GM23338 (cell line): ENCODE results near the gene PDE4B. TPM values are rescaled to one million over a fixed set of nuclear protein-coding genes. Genes with fewer than 3 reads are reported as not detected.

ENCODE experiments used
- ATAC-seq: fragments of 200-7000 bp; cut with Tn5 transposase; 3 replicates; pipeline ENCODE4 v1.9.1; 2020
- DNase-seq: peaks from one replicate; pipeline ENCODE4 v3.0.0-alpha.2; 2015; ENCODE audit warnings: low spot score
- H2AFZ ChIP-seq: fragments of 200-600 bp; sonication (generic); 2 replicates; pipeline ENCODE4 v1.8.0; 2016; ENCODE audit warnings: antibody characterized with exemption, mild to moderate bottlenecking, moderate library complexity
- H3F3A ChIP-seq: fragments of 200-600 bp; sonication (generic); replicated peaks from 2 replicates; pipeline ENCODE4 v1.8.0; 2017; ENCODE audit warnings: antibody characterized with exemption, mixed run types, low read depth
- H3K27ac ChIP-seq: fragments of 200-600 bp; sonication (generic); 2 replicates; pipeline ENCODE4 v1.6.1; 2016; ENCODE audit warnings: low read depth
- H3K27me3 ChIP-seq: fragments of 200-600 bp; sonication (generic); 2 replicates; pipeline ENCODE4 v1.8.0; 2016; ENCODE audit warnings: mild to moderate bottlenecking, mixed run types, moderate library complexity; ENCODE audit not compliant: insufficient read depth
- H3K36me3 ChIP-seq: fragments of 200-600 bp; sonication (generic); 2 replicates; pipeline ENCODE4 v1.8.0; 2016; ENCODE audit warnings: mild to moderate bottlenecking; ENCODE audit not compliant: insufficient read depth
- H3K4me1 ChIP-seq: fragments of 200-600 bp; sonication (generic); 2 replicates; pipeline ENCODE4 v1.8.0; 2016; ENCODE audit warnings: mild to moderate bottlenecking, moderate library complexity; ENCODE audit not compliant: insufficient read depth
- H3K4me2 ChIP-seq: fragments of 200-600 bp; sonication (generic); 2 replicates; pipeline ENCODE4 v1.7.1; 2017; ENCODE audit warnings: mixed run types
- H3K4me3 ChIP-seq: fragments of 200-600 bp; sonication (generic); 2 replicates; pipeline ENCODE4 v1.6.1; 2016; ENCODE audit warnings: mixed run types
- H3K79me2 ChIP-seq: fragments of 200-600 bp; sonication (generic); replicated peaks from 2 replicates; pipeline ENCODE4 v1.8.0; 2017; ENCODE audit warnings: mild to moderate bottlenecking; ENCODE audit not compliant: insufficient read depth
- H3K9me2 ChIP-seq: fragments of 200-600 bp; sonication (generic); 2 replicates; pipeline ENCODE4 v1.8.0; 2017; ENCODE audit not compliant: insufficient read depth
- H4K20me1 ChIP-seq: fragments of 200-600 bp; sonication (generic); replicated peaks from 2 replicates; pipeline ENCODE4 v1.8.0; 2017; ENCODE audit warnings: mild to moderate bottlenecking; ENCODE audit not compliant: insufficient read depth
- H3K27ac Mint-ChIP-seq: 2 replicates; pipeline ENCODE4 v1.8.0; 2020; ENCODE audit warnings: inconsistent platforms, mild to moderate bottlenecking, moderate library complexity, mixed read lengths
- H3K27me3 Mint-ChIP-seq: 3 replicates; pipeline ENCODE4 v1.8.0; 2022; ENCODE audit warnings: low read depth, mild to moderate bottlenecking, moderate library complexity, mixed read lengths, inconsistent platforms; ENCODE audit not compliant: insufficient read depth, poor library complexity
- H3K36me3 Mint-ChIP-seq: 3 replicates; pipeline ENCODE4 v1.8.0; 2021; ENCODE audit warnings: low read depth, mild to moderate bottlenecking, inconsistent platforms, moderate library complexity, mixed read lengths
- H3K4me1 Mint-ChIP-seq: 3 replicates; pipeline ENCODE4 v1.8.0; 2020; ENCODE audit warnings: mild to moderate bottlenecking, inconsistent platforms, mixed read lengths
- H3K4me3 Mint-ChIP-seq: 3 replicates; pipeline ENCODE4 v1.8.0; 2021; ENCODE audit warnings: moderate library complexity, mild to moderate bottlenecking, inconsistent platforms, mixed read lengths
- H3K9me3 Mint-ChIP-seq: 3 replicates; pipeline ENCODE4 v1.8.0; 2020; ENCODE audit warnings: moderate library complexity, mild to moderate bottlenecking, inconsistent platforms, mixed read lengths
- CREB1 ChIP-seq: fragments of 250-450 bp; sonication (Bioruptor Pico); IDR thresholded peaks from 2 replicates; pipeline ENCODE4 v1.5.0; 2020; ENCODE audit warnings: low read depth, mild to moderate bottlenecking, moderate library complexity
- EZH2 ChIP-seq: fragments of 200-600 bp; sonication (generic); IDR thresholded peaks from one replicate; pipeline ENCODE4 v1.8.0; 2017; ENCODE audit warnings: antibody characterized with exemption, mild to moderate bottlenecking, low read depth; ENCODE audit not compliant: unreplicated experiment
- EZH2phosphoT487 ChIP-seq: fragments of 200-600 bp; sonication (generic); IDR thresholded peaks from one replicate; pipeline ENCODE4 v1.8.1; 2018; ENCODE audit warnings: antibody characterized with exemption; ENCODE audit not compliant: unreplicated experiment
- NANOG ChIP-seq: IDR thresholded peaks from 2 replicates; pipeline ENCODE4 v1.6.1; 2016; ENCODE audit warnings: antibody characterized with exemption, borderline replicate concordance
- POLR2AphosphoS5 ChIP-seq: IDR thresholded peaks from 2 replicates; pipeline ENCODE4 v1.6.1; 2016; ENCODE audit warnings: antibody characterized with exemption, low read depth
- REST ChIP-seq: IDR thresholded peaks from one replicate; pipeline ENCODE4 v1.6.1; 2018; ENCODE audit warnings: antibody characterized with exemption; ENCODE audit not compliant: unreplicated experiment
- STAT1 ChIP-seq: IDR thresholded peaks from one replicate; pipeline ENCODE4 v1.6.1; 2016; ENCODE audit warnings: antibody characterized with exemption; ENCODE audit not compliant: unreplicated experiment
- ZNF331 ChIP-seq: fragments of 250-450 bp; sonication (Bioruptor Pico); IDR thresholded peaks from 2 replicates; pipeline ENCODE4 v1.5.0; 2020; ENCODE audit warnings: low read depth, mild to moderate bottlenecking, moderate library complexity
- polyA plus RNA-seq: library from polyadenylated mRNA; unstranded; fragments of >200 nt; fragmentation: Nextera tagmentation; extraction: Ambion mirVana; gene quantifications from 2 replicates; pipeline ENCODE4 v1.2.1, GENCODE V29; 2016
- total RNA-seq: library from RNA; depleted of rRNA; stranded (reverse); fragments of >200 nt; shearing (Covaris generic); gene quantifications from 2 replicates; pipeline ENCODE4 v1.2.3, GENCODE V29; 2014
- TF ChIP-seq, protein P1 (sequence below): fragments of 250-450 bp; sonication (Bioruptor Pico); IDR thresholded peaks from 2 replicates; pipeline ENCODE4 v1.5.0; 2020; ENCODE audit warnings: mild to moderate bottlenecking, moderate library complexity
- TF ChIP-seq, protein P2 (sequence below): IDR thresholded peaks from 2 replicates; pipeline ENCODE4 v1.6.1; 2016; ENCODE audit warnings: antibody characterized with exemption

Gene PDE4B
- total and polyA plus RNA-seq, 2 experiments from 2014 or later, result 14.0 to 25.6 TPM

- ATAC-seq (no peak), DNase-seq (no peak)
- H3K27me3 ChIP-seq, result no peaks in the 10 kb centered on the region
- H3K79me2 ChIP-seq, result peaks cover 87% of the 10 kb centered on the region
- Mint-ChIP-seq H3K27me3 (no peaks in the 10 kb centered on the region), H3K9me3 (no peaks in the 10 kb centered on the region), H3K4me3 (no peak overlapping the region), H3K4me1 (peaks cover 64% of the 10 kb centered on the region), H3K27ac (no peak overlapping the region), H3K36me3 (no peaks in the 10 kb centered on the region)
- no peak overlapping the region for H3K27ac ChIP-seq
- H2AFZ ChIP-seq, result no peak overlapping the region
- no peaks in the 10 kb centered on the region for H3K36me3 ChIP-seq
- H3F3A ChIP-seq, result no peaks in the 10 kb centered on the region; the same call in 1 of the 2 replicates
- H3K4me3 ChIP-seq, result no peak overlapping the region
- no peaks in the 10 kb centered on the region for H3K9me2 ChIP-seq
- peaks cover 87% of the 10 kb centered on the region for H3K4me1 ChIP-seq
- no peak overlapping the region for H3K4me2 ChIP-seq
- TF ChIP-seq EZH2 (no peak), POLR2AphosphoS5 (no peak), CREB1 (CRISPR knock-in tag) (no peak), STAT1 (no peak), REST (no peak), EZH2phosphoT487 (no peak), ZNF331 (no peak), NANOG (no peak)
- TF ChIP-seq, protein P1, sequence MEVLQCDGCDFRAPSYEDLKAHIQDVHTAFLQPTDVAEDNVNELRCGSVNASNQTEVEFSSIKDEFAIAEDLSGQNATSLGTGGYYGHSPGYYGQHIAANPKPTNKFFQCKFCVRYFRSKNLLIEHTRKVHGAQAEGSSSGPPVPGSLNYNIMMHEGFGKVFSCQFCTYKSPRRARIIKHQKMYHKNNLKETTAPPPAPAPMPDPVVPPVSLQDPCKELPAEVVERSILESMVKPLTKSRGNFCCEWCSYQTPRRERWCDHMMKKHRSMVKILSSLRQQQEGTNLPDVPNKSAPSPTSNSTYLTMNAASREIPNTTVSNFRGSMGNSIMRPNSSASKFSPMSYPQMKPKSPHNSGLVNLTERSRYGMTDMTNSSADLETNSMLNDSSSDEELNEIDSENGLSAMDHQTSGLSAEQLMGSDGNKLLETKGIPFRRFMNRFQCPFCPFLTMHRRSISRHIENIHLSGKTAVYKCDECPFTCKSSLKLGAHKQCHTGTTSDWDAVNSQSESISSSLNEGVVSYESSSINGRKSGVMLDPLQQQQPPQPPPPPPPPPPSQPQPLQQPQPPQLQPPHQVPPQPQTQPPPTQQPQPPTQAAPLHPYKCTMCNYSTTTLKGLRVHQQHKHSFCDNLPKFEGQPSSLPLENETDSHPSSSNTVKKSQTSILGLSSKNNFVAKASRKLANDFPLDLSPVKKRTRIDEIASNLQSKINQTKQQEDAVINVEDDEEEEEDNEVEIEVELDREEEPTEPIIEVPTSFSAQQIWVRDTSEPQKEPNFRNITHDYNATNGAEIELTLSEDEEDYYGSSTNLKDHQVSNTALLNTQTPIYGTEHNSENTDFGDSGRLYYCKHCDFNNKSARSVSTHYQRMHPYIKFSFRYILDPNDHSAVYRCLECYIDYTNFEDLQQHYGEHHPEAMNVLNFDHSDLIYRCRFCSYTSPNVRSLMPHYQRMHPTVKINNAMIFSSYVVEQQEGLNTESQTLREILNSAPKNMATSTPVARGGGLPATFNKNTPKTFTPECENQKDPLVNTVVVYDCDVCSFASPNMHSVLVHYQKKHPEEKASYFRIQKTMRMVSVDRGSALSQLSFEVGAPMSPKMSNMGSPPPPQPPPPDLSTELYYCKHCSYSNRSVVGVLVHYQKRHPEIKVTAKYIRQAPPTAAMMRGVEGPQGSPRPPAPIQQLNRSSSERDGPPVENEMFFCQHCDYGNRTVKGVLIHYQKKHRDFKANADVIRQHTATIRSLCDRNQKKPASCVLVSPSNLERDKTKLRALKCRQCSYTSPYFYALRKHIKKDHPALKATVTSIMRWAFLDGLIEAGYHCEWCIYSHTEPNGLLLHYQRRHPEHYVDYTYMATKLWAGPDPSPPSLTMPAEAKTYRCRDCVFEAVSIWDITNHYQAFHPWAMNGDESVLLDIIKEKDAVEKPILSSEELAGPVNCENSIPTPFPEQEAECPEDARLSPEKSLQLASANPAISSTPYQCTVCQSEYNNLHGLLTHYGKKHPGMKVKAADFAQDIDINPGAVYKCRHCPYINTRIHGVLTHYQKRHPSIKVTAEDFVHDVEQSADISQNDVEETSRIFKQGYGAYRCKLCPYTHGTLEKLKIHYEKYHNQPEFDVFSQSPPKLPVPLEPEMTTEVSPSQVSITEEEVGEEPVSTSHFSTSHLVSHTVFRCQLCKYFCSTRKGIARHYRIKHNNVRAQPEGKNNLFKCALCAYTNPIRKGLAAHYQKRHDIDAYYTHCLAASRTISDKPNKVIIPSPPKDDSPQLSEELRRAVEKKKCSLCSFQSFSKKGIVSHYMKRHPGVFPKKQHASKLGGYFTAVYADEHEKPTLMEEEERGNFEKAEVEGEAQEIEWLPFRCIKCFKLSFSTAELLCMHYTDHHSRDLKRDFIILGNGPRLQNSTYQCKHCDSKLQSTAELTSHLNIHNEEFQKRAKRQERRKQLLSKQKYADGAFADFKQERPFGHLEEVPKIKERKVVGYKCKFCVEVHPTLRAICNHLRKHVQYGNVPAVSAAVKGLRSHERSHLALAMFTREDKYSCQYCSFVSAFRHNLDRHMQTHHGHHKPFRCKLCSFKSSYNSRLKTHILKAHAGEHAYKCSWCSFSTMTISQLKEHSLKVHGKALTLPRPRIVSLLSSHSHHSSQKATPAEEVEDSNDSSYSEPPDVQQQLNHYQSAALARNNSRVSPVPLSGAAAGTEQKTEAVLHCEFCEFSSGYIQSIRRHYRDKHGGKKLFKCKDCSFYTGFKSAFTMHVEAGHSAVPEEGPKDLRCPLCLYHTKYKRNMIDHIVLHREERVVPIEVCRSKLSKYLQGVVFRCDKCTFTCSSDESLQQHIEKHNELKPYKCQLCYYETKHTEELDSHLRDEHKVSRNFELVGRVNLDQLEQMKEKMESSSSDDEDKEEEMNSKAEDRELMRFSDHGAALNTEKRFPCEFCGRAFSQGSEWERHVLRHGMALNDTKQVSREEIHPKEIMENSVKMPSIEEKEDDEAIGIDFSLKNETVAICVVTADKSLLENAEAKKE, result no peak
- TF ChIP-seq, protein P2, sequence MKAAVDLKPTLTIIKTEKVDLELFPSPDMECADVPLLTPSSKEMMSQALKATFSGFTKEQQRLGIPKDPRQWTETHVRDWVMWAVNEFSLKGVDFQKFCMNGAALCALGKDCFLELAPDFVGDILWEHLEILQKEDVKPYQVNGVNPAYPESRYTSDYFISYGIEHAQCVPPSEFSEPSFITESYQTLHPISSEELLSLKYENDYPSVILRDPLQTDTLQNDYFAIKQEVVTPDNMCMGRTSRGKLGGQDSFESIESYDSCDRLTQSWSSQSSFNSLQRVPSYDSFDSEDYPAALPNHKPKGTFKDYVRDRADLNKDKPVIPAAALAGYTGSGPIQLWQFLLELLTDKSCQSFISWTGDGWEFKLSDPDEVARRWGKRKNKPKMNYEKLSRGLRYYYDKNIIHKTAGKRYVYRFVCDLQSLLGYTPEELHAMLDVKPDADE, result no peak
- H4K20me1 ChIP-seq, result no peaks in the 10 kb centered on the region
These were observed 554.2 kb downstream of the PDE4B start for GRCh38 chr1:66346873-66347272.
